ENCODE results near the gene FCN3. TPM values are rescaled to one million over a fixed set of nuclear protein-coding genes. Genes with fewer than 3 reads are reported as not detected.
A peak's percentile ranks its signal among the peaks of the same experiment; 100 is the strongest.
"Not testable (repeated sequence)": the region's sequence is repeated elsewhere in the genome, so short reads cannot be mapped to it uniquely, and the experiment has no call there.

The FCN3 gene
- total RNA-seq, 2 donors from 2014 or later = not detected

DNA sequence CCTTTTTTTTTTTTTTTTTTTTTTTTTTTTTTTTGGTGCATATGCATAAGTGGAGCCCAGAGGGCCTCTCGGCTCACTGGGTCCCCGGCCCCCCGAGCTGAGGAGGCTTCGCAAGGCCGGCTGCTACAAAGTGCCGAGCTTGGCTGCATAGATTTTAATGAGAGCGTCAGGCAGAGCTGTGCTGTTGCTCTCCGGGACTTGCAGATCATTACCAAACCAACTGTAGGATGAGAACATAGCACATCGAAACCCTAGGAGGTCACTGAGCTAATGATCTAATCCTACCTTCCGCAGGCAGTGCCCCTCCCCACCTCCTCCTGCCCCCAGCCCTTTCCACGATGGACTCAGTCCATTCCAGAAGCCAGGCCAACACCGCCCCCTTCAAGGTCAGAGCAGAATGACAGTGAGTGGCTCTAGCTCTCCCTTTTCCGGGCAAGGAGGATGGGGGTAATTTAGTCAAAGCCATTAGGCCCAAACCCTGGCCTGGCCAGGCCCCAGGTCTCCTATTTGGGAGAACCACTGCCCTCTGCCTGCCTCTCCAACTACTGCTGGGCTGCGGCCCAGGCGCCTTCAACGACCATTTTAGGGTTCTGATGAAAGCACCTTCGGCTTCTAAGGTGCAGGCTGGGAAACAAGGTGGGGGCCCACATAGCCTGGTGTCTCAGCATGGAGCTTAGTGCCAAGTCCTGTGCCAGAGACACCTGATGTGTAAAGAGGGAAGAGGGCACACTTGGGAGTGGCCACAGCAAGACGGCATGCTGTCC lies 31.2 kb upstream of the FCN3 start:
- H3K4me3 Mint-ChIP-seq; ATAC-seq; H3K27ac Mint-ChIP-seq; DNase-seq (ENCODE audit: low spot score); H3K9me3 Mint-ChIP-seq; H3K27me3 Mint-ChIP-seq: not testable (repeated sequence)
- peaks cover 11% of the 10 kb centered on the region for H3K36me3 Mint-ChIP-seq
- peaks cover 18 to 26% of the 10 kb centered on the region in 2 donors for H3K4me1 Mint-ChIP-seq (ENCODE audit: low read depth in 2 of 2)

GRCh38 chr1:27405074-27405473 lies 30.4 kb upstream of the FCN3 start:
- DNase-seq (ENCODE audit: low spot score) (no peak), ATAC-seq (no peak)
- peak overlapping the region in 1 of 2 donors; percentile 76 for H3K27ac Mint-ChIP-seq
- H3K27me3 Mint-ChIP-seq = no peaks in the 10 kb centered on the region
- no peak overlapping the region for H3K4me3 Mint-ChIP-seq
- H3K36me3 Mint-ChIP-seq = peaks cover 11% of the 10 kb centered on the region
- peaks cover 18 to 30% of the 10 kb centered on the region in 2 donors for H3K4me1 Mint-ChIP-seq (ENCODE audit: low read depth in 2 of 2)
- H3K9me3 Mint-ChIP-seq = no peaks in the 10 kb centered on the region

- H3K36me3 Mint-ChIP-seq = peaks cover 11% of the 10 kb centered on the region
- H3K27ac Mint-ChIP-seq = peak overlapping the region; percentile 75 to 76
- no peaks in the 10 kb centered on the region for H3K9me3 Mint-ChIP-seq
- no peaks in the 10 kb centered on the region for H3K27me3 Mint-ChIP-seq
- H3K4me3 Mint-ChIP-seq = peak overlapping the region; percentile 76
- H3K4me1 Mint-ChIP-seq (ENCODE audit: low read depth in 2 of 2) = peaks cover 18 to 30% of the 10 kb centered on the region in 2 donors
- ATAC-seq (no peak), DNase-seq (ENCODE audit: low spot score) (no peak)
Observed at GRCh38 chr1:27403931-27404330, 29.3 kb upstream of the FCN3 start.

GRCh38 chr1:27403065-27403726 lies 28.6 kb upstream of the FCN3 start:
- Mint-ChIP-seq H3K9me3 (no peaks in the 10 kb centered on the region), H3K4me1 (ENCODE audit: low read depth in 2 of 2) (peaks cover 18 to 30% of the 10 kb centered on the region in 2 donors), H3K27me3 (no peaks in the 10 kb centered on the region), H3K4me3 (peak overlapping the region; percentile 76), H3K27ac (peak overlapping the region; percentile 75 to 76), H3K36me3 (peaks cover 9% of the 10 kb centered on the region)
- ATAC-seq (peak; percentile 84 to 85), DNase-seq (ENCODE audit: low spot score) (no peak)

DNA sequence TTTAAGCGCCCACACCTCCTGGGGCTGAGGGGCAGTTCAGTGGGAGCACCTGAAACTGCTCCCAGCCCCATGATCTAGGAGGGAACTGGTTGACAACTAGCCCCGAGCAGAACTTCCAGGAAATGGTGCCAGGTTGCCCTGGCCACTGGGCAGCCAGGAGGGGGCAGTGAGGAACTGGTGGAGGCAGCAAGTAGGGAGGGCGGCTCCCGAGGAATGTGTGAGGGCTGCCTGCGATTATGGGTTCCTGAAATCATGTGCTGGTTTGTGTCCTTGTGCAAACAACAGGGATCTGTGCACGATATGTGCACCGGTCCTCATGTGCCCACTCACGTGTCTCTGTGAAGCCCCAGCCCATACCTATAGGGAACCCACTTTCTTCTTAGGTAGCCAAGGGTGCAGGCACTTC lies 27.7 kb upstream of the FCN3 start:
- no peak overlapping the region for H3K4me3 Mint-ChIP-seq
- DNase-seq (ENCODE audit: low spot score) = no peak
- H3K27me3 Mint-ChIP-seq = no peaks in the 10 kb centered on the region
- no peak for ATAC-seq
- peak overlapping the region; percentile 75 to 76 for H3K27ac Mint-ChIP-seq
- no peaks in the 10 kb centered on the region for H3K9me3 Mint-ChIP-seq
- H3K4me1 Mint-ChIP-seq (ENCODE audit: low read depth in 2 of 2) = peaks cover 18 to 30% of the 10 kb centered on the region in 2 donors
- H3K36me3 Mint-ChIP-seq = peaks cover 3% of the 10 kb centered on the region

- Mint-ChIP-seq H3K4me1 (ENCODE audit: low read depth in 2 of 2) (peaks cover 18 to 30% of the 10 kb centered on the region in 2 donors), H3K9me3 (no peaks in the 10 kb centered on the region), H3K27me3 (no peaks in the 10 kb centered on the region), H3K36me3 (no peaks in the 10 kb centered on the region), H3K4me3 (no peak overlapping the region), H3K27ac (peak overlapping the region in 1 of 2 donors; percentile 65)
- ATAC-seq = no peak
- no peak for DNase-seq (ENCODE audit: low spot score)
Observed at GRCh38 chr1:27400963-27401341, 26.3 kb upstream of the FCN3 start.

GRCh38 chr1:27400082-27400962 lies 25.7 kb upstream of the FCN3 start:
- no peak for DNase-seq (ENCODE audit: low spot score)
- Mint-ChIP-seq H3K36me3 (no peaks in the 10 kb centered on the region), H3K27ac (peak overlapping the region in 1 of 2 donors; percentile 47), H3K4me3 (no peak overlapping the region), H3K9me3 (no peaks in the 10 kb centered on the region), H3K27me3 (no peaks in the 10 kb centered on the region), H3K4me1 (ENCODE audit: low read depth in 2 of 2) (peaks cover 18 to 30% of the 10 kb centered on the region in 2 donors)
- no peak for ATAC-seq

DNA sequence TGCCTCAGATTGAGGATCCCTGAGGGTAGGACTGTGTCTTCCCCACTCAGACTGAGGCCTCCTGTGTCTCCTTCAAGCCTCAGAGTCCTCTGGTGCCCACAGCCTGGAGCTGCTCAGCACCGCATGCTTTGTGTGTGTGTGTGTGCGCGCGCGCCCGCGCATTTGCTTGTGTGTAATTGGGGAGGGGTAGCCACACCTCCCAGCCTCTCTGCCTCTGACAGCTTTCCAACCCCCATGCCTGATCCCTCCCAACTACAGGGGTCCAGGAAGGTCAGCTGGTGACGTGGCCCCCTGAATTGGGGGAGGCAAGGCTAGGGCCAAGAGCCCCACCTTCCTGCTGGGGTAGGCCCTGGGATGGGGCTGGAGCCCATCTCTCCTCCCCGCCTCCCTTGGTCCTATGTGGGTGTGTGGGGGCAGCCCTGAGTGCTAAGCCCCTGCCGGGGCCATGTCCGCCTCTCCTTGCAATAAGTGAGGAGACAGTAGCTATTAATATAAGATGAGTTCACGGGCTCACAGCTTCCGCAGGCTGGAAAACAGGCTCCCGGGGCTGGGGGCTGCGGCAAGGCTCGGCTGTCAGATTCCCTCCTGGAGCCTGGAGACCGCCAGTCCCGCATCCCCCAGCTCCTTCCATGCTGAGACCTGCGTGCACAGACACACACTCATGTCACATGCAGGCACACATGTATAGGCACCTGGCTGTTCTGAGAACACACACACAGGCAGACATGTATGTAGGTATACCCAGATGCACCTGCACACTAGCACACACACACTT lies 24.8 kb upstream of the FCN3 start:
- ATAC-seq (no peak), DNase-seq (ENCODE audit: low spot score) (no peak)
- Mint-ChIP-seq H3K36me3 (no peaks in the 10 kb centered on the region), H3K9me3 (no peaks in the 10 kb centered on the region), H3K27me3 (no peaks in the 10 kb centered on the region), H3K4me3 (no peak overlapping the region), H3K4me1 (ENCODE audit: low read depth in 2 of 2) (peaks cover 18 to 30% of the 10 kb centered on the region in 2 donors), H3K27ac (no peak overlapping the region)

DNA sequence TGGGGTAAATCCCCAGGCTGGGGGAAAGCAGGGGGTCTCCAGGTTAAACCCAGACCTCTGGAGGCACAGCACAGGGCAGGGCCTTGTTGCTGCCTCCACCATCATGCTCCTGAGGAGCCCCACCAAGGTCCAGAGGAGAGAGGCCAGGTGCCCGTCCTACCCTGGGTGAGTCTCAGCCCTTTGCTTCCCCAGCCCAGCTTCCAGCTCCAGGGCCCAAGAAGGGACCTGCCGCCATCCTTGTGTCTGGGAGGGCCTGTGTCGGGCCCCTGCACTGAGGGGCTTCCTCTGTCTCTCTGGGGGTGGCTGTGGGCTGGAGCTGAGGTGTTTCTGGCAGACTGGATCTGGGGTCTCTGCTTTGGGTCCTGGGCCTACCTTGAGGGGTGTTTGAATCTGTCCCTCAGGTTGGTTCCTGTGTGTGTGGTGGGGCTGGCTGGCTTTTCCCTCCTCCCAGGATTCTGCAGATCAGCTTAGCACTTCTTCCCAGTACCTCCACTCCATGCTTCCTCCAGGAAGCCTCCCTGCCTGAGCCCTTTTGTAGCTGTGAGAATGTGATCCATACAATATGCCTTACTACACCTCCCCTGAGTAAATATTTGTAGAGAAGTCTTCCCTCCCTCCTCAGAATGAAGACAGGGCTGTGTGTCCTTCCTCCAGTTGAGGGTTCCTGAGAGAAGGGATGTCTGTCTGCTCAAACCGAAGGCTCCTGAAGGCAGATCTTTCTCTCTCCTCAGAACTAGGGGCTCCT lies 24.0 kb upstream of the FCN3 start:
- Mint-ChIP-seq H3K27me3 (no peaks in the 10 kb centered on the region), H3K4me1 (ENCODE audit: low read depth in 2 of 2) (peaks cover 9 to 23% of the 10 kb centered on the region in 2 donors), H3K36me3 (no peaks in the 10 kb centered on the region), H3K9me3 (no peaks in the 10 kb centered on the region), H3K4me3 (no peak overlapping the region), H3K27ac (peak overlapping the region in 1 of 2 donors; percentile 23)
- ATAC-seq (no peak), DNase-seq (ENCODE audit: low spot score) (no peak)

DNA sequence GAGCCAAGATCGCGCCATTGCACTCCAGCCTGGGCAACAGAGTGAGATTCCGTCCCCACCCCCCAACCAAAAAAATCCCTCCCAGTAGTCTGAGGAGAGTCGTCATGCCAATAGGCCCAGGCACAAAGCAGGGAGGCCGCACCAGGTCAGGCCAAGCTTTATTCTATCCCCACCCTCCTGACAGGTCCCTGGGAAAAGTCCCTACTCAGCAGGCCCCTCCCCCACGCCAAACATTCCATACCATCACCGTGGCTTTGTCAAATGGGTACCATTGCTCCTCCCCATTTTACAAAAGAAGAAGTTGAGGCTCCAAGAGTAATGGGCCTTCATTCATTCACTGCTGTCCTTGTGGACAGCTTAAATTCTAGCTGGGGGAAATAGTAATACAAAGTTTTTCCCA lies 23.1 kb upstream of the FCN3 start:
- no peaks in the 10 kb centered on the region for H3K27me3 Mint-ChIP-seq
- H3K4me1 Mint-ChIP-seq (ENCODE audit: low read depth in 2 of 2) = peaks cover under 1 to 17% of the 10 kb centered on the region in 2 donors
- no peak for DNase-seq (ENCODE audit: low spot score)
- H3K4me3 Mint-ChIP-seq = no peak overlapping the region
- H3K36me3 Mint-ChIP-seq = no peaks in the 10 kb centered on the region
- no peak overlapping the region for H3K27ac Mint-ChIP-seq
- no peaks in the 10 kb centered on the region for H3K9me3 Mint-ChIP-seq
- ATAC-seq = no peak

DNA sequence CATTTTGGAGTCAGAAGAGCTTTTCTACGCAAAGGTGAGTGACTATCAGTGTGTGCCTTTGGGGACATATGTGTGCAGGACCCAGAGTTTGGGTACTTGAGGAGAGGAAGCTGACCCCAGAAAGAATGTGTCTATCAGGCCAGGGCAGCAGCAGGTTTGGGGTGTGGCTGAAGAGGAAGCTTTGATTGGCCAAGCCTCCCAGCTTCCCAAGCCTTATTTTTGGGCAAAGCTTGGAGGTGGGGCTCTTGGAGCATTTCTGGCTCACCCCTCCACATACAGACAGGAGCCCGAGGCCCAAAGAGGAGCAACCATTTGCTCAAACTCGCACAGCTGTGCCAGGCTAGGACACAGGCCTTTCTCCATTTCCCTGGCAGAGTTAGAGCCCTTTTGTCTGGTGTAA lies 22.5 kb upstream of the FCN3 start:
- Mint-ChIP-seq H3K27ac (no peak overlapping the region), H3K36me3 (no peaks in the 10 kb centered on the region), H3K9me3 (no peaks in the 10 kb centered on the region), H3K4me3 (no peak overlapping the region), H3K4me1 (ENCODE audit: low read depth in 2 of 2) (peaks cover 3 to 14% of the 10 kb centered on the region in 2 donors), H3K27me3 (peaks cover 0 to 2% of the 10 kb centered on the region in 2 donors)
- ATAC-seq = no peak
- peak; percentile 15 for DNase-seq (ENCODE audit: low spot score)

DNA sequence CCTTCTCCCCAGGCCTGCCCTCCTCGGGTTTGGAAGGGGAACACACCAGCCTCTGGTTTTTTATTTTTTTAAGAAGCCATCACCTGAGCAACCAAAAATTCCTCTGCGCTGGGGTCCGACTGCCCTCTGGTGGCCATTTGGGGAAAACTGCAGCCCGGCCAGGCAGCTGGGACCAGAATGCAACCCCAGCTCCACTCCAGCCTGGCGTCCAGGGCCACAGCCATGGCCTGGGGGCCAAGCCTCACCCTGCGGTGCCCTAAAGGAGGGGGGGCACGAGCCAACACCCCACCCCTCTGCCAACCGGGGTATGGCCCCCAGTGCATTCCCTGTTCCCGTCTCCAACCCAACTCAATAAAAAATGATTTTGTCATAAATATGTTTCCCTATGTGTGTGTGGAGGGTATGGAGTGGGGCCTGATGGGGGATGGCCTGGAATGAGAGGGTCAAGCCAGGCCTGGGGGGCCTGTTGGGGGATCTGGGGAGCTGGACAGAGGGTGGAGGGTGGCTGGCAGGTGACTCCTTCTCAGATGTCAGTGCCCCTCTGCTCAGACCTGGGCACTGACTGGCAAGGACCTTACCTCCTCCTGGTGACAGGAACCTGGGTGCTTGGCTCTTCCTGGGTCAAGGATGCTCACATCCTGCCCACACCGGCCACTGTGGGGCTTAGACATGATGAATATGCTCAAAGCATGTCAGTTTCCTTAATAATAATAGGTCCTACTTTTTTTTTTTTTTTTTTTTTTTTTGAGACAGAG lies 21.0 kb upstream of the FCN3 start:
- H3K9me3 Mint-ChIP-seq = no peaks in the 10 kb centered on the region
- H3K4me1 Mint-ChIP-seq (ENCODE audit: low read depth in 2 of 2) = peaks cover 9 to 12% of the 10 kb centered on the region in 2 donors
- ATAC-seq = no peak
- H3K27ac Mint-ChIP-seq = no peak overlapping the region
- peaks cover 0 to 3% of the 10 kb centered on the region in 2 donors for H3K27me3 Mint-ChIP-seq
- no peak overlapping the region for H3K4me3 Mint-ChIP-seq
- peak; percentile 75 for DNase-seq (ENCODE audit: low spot score)
- no peaks in the 10 kb centered on the region for H3K36me3 Mint-ChIP-seq

All from natural killer cell treated with Interleukin-12 subunit alpha and Interleukin-12 subunit beta and Interleukin-15 and Interleukin-18, amount 100 ng/mL, for 72 hours (primary cell).